ENCODE measurements around the gene RICTOR. TPM values are rescaled to one million over a fixed set of nuclear protein-coding genes. Genes with fewer than 3 reads are reported as not detected.
"Not testable (repeated sequence)": the region's sequence is repeated elsewhere in the genome, so short reads cannot be mapped to it uniquely, and the experiment has no call there.

The RICTOR gene
- total RNA-seq, 1 experiment from 2014 or later = 28.1 TPM

GRCh38 chr5:39049315-39049714 is 24.9 kb downstream of the RICTOR start:
- H3K27me3 ChIP-seq (ENCODE audit: low read length) = no peaks in the 10 kb centered on the region
- ATAC-seq = no peak
- no peak overlapping the region for H3K4me2 ChIP-seq (ENCODE audit: low read length)
- no peaks in the 10 kb centered on the region for H3K9me3 ChIP-seq (ENCODE audit: low read length)
- H3K36me3 ChIP-seq (ENCODE audit: low read depth, low read length) = no peaks in the 10 kb centered on the region
- no TSS peak for BruUV-seq (replicated peaks)
- H3K4me1 ChIP-seq (ENCODE audit: insufficient read depth, low read length) = no peaks in the 10 kb centered on the region
- DNase-seq = no peak
- TF ChIP-seq EZH2phosphoT487 (IDR thresholded peaks at IDR 0.05; ENCODE audit: borderline replicate concordance, low read length) = no peak
- TF ChIP-seq, protein P1, sequence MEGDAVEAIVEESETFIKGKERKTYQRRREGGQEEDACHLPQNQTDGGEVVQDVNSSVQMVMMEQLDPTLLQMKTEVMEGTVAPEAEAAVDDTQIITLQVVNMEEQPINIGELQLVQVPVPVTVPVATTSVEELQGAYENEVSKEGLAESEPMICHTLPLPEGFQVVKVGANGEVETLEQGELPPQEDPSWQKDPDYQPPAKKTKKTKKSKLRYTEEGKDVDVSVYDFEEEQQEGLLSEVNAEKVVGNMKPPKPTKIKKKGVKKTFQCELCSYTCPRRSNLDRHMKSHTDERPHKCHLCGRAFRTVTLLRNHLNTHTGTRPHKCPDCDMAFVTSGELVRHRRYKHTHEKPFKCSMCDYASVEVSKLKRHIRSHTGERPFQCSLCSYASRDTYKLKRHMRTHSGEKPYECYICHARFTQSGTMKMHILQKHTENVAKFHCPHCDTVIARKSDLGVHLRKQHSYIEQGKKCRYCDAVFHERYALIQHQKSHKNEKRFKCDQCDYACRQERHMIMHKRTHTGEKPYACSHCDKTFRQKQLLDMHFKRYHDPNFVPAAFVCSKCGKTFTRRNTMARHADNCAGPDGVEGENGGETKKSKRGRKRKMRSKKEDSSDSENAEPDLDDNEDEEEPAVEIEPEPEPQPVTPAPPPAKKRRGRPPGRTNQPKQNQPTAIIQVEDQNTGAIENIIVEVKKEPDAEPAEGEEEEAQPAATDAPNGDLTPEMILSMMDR (conservative IDR thresholded peaks at IDR 0.05; ENCODE audit: low read depth, low read length) = no peak
- TF ChIP-seq EZH2 (IDR thresholded peaks at IDR 0.05; ENCODE audit: low read length, unreplicated experiment) = no peak
- no peak overlapping the region for H3K9ac ChIP-seq (ENCODE audit: low read length)
- no peaks in the 10 kb centered on the region for H3K9me2 ChIP-seq (replicated peaks; ENCODE audit: low read length)
- H3K27ac ChIP-seq (ENCODE audit: low read length) = no peak overlapping the region
- ChIA-PET CTCF (no interaction called here), POLR2A (ENCODE audit: unreplicated experiment) (no interaction called here)
- H3F3A ChIP-seq (ENCODE audit: low read length, unreplicated experiment) = no peaks in the 10 kb centered on the region
- H3K4me3 ChIP-seq (ENCODE audit: low read length) = no peak overlapping the region
- peaks cover 54% of the 10 kb centered on the region for H3K79me2 ChIP-seq (ENCODE audit: low read length)
- no peak overlapping the region for H2AFZ ChIP-seq (ENCODE audit: low read length)
- H4K20me1 ChIP-seq (ENCODE audit: low read length) = no peaks in the 10 kb centered on the region
- intact Hi-C loops (cut with micrococcal nuclease) = no loop called here

- no peaks in the 10 kb centered on the region; the same call in 1 of the 2 replicates for H4K20me1 ChIP-seq (ENCODE audit: low read length)
- H3K27ac ChIP-seq (ENCODE audit: low read length) = no peak overlapping the region
- H3K4me1 ChIP-seq (ENCODE audit: insufficient read depth, low read length) = no peaks in the 10 kb centered on the region
- H3K9me3 ChIP-seq (ENCODE audit: low read length) = no peaks in the 10 kb centered on the region
- H3K4me3 ChIP-seq (ENCODE audit: low read length) = no peak overlapping the region
- ChIA-PET POLR2A (ENCODE audit: unreplicated experiment) (no interaction called here), CTCF (no interaction called here)
- no peak overlapping the region for H2AFZ ChIP-seq (ENCODE audit: low read length)
- no peak for TF ChIP-seq EZH2phosphoT487 (IDR thresholded peaks at IDR 0.05; ENCODE audit: borderline replicate concordance, low read length)
- no peak for TF ChIP-seq EZH2 (IDR thresholded peaks at IDR 0.05; ENCODE audit: low read length, unreplicated experiment)
- TF ChIP-seq, protein P1 (conservative IDR thresholded peaks at IDR 0.05; ENCODE audit: low read depth, low read length) = no peak
- peaks cover 41% of the 10 kb centered on the region for H3K79me2 ChIP-seq (ENCODE audit: low read length)
- no TSS peak for BruUV-seq (replicated peaks)
- no peak for DNase-seq
- no peaks in the 10 kb centered on the region for H3K9me2 ChIP-seq (replicated peaks; ENCODE audit: low read length)
- H3F3A ChIP-seq (ENCODE audit: low read length, unreplicated experiment) = no peaks in the 10 kb centered on the region
- no peaks in the 10 kb centered on the region for H3K27me3 ChIP-seq (ENCODE audit: low read length)
- no peaks in the 10 kb centered on the region for H3K36me3 ChIP-seq (ENCODE audit: low read depth, low read length)
- H3K9ac ChIP-seq (ENCODE audit: low read length) = no peak overlapping the region
- ATAC-seq = no peak
- no peak overlapping the region for H3K4me2 ChIP-seq (ENCODE audit: low read length)
- intact Hi-C loops (cut with micrococcal nuclease) = loop anchor here (5.0 kb wide), 1 partner anchor 34 kb away; no protein-coding TSS in a partner anchor
Observed at GRCh38 chr5:39040875-39041274, 33.3 kb downstream of the RICTOR start.

- H3K9ac ChIP-seq (ENCODE audit: low read length); ATAC-seq; H3K27me3 ChIP-seq (ENCODE audit: low read length); BruUV-seq (replicated peaks); DNase-seq; POLR2A ChIA-PET (ENCODE audit: unreplicated experiment); H3K27ac ChIP-seq (ENCODE audit: low read length); H3K4me3 ChIP-seq (ENCODE audit: low read length); H3K36me3 ChIP-seq (ENCODE audit: low read depth, low read length); H3K9me2 ChIP-seq (replicated peaks; ENCODE audit: low read length); CTCF ChIA-PET; H3K9me3 ChIP-seq (ENCODE audit: low read length); H3K4me1 ChIP-seq (ENCODE audit: insufficient read depth, low read length); H2AFZ ChIP-seq (ENCODE audit: low read length); H3F3A ChIP-seq (ENCODE audit: low read length, unreplicated experiment); H3K4me2 ChIP-seq (ENCODE audit: low read length); intact Hi-C loops (cut with micrococcal nuclease): not testable (repeated sequence)
- H3K79me2 ChIP-seq (ENCODE audit: low read length) = peaks cover 42% of the 10 kb centered on the region
- H4K20me1 ChIP-seq (ENCODE audit: low read length) = peaks cover 12% of the 10 kb centered on the region; the same call in 1 of the 2 replicates
Observed at GRCh38 chr5:39034493-39034892, 39.7 kb downstream of the RICTOR start.

All from PC-3 (cell line).